Measurements from ENCODE around the gene ADARB2.
"Not testable (repeated sequence)": the region's sequence is repeated elsewhere in the genome, so short reads cannot be mapped to it uniquely, and the experiment has no call there.

Gene ADARB2

DNA sequence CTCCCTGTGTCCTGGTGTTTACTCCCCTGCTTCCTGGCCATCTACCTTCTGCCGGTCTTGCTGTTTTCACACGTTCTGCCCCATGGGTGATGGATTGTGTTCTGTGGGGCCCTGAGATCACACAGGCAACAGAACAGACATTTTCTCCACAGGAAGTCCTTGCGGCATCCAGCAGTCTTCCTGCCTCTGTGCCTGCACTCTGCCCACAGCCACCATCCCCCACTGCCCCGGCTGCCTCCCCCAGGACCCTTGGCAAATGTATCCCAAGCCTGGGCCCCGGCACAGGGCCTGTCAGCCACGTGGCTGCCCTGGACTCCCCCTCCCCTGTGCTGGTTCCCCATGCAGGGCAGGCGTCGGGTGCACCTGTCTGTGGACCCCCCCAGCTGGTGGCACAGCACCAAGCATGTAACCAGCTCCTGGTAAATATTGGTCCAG, 497.0 kb downstream of the ADARB2 start:
- no peak for DNase-seq (ENCODE audit: low read depth, low spot score)

GRCh38 chr10:1233031-1233430, 504.3 kb downstream of the ADARB2 start:
- DNase-seq (ENCODE audit: low read depth, low spot score): no peak

GRCh38 chr10:1232164-1232911, 505.0 kb downstream of the ADARB2 start:
- no peak for DNase-seq (ENCODE audit: low read depth, low spot score)

DNA sequence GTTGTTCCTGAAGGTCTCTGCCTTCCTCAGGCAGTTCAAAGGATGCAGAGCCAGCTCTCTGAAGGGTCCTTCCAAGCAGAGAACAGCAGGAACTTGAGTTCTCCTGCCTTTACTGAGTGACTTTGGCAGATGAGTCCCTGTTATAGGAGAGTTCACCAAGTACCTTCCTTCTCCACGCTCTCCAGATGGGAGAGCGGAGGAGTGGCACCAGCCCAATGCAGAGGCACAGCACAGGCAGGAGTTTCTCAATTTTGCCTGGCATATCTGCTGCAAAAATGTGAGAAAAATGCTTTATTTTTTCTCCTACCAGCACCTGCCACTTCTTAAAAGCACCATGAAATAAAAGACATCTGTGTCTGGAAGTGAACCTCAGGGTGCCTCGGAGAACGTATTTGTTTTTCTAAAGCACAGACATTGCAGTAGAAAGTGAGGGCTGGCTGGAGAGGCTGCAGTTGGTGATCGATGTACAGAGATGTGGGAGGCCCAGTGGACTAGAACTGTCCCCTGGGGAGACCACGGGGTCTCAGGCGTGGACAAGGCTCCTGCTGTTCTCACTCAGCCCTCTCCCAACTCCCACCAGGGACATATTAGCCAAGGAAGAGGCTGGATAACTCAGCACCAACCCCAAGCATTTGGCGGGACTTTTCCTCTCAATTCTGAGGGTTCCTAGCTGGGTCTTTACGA, 506.6 kb downstream of the ADARB2 start:
- DNase-seq (ENCODE audit: low read depth, low spot score): no peak

DNA sequence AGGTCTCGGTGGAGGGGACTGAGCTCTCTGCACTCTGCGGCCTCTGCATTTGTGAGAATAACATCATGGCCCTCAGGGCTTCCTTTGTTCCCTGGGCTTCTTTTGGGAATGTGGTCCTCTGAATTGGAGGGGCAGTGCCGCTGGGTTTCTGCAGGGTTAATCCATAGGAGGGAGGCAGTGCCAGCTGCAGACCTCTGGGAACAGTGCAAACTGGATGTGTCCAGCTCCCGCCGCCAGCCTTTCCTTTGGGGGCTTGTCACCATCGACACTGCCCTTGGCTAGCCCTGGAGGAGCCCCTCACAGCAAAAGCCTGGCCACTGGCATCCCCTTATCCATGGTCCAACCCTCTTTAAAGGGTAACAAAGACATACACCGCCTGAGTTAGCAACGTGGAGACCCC, 507.2 kb downstream of the ADARB2 start:
- no peak for DNase-seq (ENCODE audit: low read depth, low spot score)

- no peak for DNase-seq (ENCODE audit: low read depth, low spot score)
These were observed 507.8 kb downstream of the ADARB2 start for GRCh38 chr10:1229574-1229973.

DNA sequence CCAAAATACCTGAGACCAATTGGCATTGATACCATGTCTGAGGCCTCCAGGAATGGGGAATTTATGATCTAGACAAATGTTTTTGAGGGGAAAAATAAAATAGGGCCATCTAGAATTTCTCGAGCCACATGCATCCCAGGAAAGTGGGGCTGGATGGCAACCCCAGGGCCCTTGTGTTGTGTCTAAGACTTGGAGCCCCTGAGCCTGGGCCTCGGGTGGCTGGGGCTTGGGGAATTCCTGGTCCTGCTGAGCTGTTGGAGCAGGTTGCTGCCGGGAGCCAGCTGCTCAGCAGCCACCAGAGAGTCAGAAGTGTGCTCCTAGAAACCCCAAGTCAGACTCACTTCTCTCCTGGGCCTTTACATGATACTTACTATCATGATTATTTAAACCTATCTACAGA, 508.2 kb downstream of the ADARB2 start:
- no peak for DNase-seq (ENCODE audit: low read depth, low spot score)

- no peak for DNase-seq (ENCODE audit: low read depth, low spot score)
These were observed 508.8 kb downstream of the ADARB2 start for GRCh38 chr10:1228467-1228975.

DNA sequence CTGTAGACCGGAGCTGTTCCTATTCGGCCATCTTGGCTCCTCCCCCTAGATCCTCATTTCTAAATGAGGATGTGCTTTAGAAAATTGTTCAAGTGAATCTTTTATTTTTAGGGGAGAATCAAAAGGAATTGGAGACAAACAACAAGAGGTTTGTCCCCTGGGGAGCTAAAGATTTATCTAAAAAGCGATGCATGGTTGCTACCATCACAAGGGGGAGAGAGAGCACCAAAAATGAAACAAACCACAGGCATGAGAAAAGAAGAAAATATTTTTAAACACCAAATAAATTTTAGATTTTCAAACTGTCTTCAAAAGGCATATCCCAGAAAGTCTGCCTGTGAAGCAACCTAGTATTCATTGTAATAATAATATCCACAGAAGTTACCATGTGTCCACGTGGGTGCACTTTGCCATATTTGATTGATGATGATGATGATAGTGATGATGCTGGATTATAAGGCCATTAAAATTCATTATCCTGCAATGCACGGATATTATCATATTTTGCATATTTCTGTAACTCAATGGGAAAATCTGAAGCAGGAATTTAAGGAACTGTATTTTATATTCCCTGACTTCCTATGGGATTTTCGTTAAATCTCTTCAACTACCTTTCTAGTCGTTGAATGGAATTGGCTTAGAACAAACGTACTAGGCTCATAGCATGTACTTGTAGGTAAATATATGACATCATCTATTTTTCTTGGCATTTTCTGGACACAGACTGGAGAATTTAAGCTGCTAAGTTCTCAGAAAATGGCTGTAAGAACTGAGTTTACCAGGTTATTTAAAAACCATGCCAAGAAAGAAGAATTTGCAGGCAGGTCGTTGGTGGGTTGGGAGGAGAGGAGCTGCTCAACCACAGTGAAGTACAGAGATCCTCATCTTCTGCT, 509.6 kb downstream of the ADARB2 start:
- DNase-seq (ENCODE audit: low read depth, low spot score): no peak

DNA sequence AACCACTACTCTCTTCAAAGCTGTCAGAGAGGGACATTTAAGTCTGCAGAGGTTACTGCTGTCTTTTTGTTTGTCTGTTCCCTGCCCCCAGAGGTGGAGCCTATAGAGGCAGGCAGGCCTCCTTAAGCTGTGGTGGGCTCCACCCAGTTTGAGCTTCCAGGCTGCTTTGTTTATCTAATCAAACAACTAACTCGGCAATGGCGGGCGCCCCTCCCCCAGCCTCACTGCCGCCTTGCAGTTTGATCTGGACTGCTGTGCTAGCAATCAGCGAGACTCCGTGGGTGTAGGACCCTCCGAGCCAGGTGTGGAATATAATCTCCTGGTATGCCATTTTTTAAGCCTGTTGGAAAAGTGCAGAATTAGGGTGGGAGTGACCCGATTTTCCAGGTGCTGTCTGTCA, 510.4 kb downstream of the ADARB2 start:
- DNase-seq (ENCODE audit: low read depth, low spot score): not testable (repeated sequence)

GRCh38 chr10:1219874-1220273, 517.5 kb downstream of the ADARB2 start:
- DNase-seq (ENCODE audit: low read depth, low spot score): not testable (repeated sequence)

GRCh38 chr10:1217661-1218060, 519.7 kb downstream of the ADARB2 start:
- no peak for DNase-seq (ENCODE audit: low read depth, low spot score)

GRCh38 chr10:1217237-1217587, 520.1 kb downstream of the ADARB2 start:
- DNase-seq (ENCODE audit: low read depth, low spot score): no peak

GRCh38 chr10:1216574-1217236, 520.6 kb downstream of the ADARB2 start:
- no peak for DNase-seq (ENCODE audit: low read depth, low spot score)

- no peak for DNase-seq (ENCODE audit: low read depth, low spot score)
These were observed 521.3 kb downstream of the ADARB2 start for GRCh38 chr10:1215862-1216573.

DNA sequence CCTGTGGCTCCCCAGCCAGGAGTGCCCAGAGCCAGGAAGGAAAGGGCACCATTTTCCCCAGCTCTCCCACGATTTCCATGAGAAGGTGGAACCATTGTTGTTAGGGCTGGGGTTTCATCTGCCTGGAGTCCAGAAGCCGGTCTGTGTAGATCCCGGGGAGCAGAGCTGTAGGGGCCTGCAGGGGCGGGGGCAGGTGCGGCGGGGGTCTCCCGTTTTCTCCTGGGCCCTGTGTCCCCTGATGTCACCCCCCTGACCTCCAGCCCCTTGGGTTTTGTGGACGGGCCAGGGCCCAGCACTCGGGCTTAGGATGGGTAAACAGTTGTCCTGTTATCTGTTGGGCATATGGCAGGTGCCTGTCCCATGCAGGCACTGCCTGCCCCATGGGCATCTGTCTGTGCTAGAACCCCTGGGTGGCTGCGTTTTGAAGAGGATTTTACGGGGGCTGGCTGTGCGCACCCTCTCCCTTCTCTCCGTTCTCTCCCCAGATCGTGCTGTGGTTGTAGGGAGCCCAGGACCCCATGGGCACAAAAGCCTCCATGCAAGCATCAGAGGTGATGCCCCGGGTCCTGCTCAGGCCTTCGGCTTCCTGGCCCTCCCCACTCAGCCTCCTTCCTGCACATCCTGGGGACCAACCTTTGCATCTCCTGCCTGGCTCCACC, 522.3 kb downstream of the ADARB2 start:
- DNase-seq (ENCODE audit: low read depth, low spot score): no peak

DNA sequence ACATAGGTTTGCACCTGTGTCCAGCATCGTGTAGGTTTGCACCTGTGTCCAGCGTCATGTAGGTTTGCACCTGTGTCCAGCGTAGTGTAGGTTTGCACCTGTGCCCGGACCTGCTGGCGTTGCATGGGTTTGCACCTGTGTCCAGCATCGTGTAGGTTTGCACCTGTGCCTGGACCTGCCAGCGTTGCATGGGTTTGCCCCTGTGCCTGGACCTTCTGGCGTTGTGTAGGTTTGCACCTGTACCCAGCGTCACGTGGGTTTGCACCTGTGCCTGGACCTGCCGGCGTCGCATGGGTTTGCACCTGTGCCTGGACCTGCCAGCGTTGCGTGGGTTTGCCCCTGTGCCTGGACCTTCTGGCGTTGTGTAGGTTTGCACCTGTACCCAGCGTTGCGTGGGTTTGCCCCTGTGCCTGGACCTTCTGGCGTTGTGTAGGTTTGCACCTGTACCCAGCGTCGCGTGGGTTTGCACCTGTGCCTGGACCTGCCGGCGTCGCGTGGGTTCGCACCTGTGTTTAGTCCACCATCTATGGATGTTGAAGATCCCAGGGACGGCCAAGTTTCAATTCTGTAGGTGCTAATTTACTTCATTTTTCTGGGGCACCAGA, 523.2 kb downstream of the ADARB2 start:
- DNase-seq (ENCODE audit: low read depth, low spot score): no peak

DNA sequence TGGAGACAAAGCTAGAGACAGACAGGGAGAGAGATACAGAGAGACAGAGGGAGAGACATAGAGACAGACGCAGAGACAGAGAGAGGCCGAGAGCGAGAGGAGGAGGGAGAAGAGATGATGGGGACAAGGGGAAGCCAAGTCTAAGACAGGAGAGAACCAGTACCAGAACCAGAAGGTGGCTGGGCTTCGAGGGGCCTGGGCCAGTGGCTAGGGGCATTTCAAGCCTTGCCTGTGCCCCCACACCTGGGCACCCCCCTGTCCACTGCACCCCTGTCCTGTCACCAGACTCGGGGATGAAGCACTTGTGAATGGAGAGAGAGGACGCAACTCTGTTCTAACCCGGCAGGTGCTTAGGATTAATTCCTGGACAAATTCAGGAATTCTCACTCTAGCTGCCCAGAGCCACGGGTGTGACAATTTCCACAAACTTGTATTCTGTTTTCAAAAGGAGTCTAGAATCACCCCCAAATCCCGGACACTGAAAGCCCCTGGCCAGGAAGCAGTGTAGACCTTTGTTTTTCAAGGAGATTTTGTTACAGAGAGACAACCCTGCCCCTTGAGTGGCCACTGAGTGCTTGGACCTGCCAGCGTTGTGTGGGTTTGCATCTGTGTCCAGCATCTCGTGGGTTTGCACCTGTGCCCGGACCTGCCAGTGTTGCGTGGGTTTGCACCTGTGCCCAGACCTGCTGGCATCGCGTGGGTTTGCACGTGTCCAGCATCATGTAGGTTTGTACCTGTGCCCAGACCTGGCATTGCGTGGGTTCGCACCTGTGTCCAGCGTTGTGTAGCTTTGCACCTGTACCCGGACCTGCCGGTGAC, 523.9 kb downstream of the ADARB2 start:
- no peak for DNase-seq (ENCODE audit: low read depth, low spot score)

DNA sequence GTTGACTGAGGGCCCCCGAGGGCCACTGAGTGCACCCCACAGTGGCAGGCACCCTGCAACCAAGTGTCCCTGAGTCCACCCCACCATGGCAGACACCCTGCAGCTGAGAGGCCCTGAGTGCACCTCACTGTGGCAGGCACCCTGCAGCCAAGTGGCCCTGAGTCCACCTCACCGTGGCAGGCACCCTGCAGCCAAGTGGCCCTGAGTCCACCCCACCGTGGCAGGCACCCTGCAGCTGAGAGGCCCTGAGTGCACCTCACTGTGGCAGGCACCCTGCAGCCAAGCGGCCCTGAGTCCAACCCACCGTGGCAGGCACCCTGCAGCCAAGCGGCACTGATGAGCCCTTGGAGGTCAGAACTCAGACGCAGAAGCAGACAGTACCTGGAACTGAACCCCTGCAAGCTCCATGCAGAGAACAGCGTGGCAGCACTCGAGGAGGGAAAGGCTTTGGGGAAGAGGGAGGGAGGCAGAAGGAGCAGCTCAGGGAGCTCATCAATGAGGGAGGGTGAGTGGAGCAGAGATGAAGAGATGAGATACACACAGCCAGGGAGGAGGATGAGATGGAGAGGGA, 524.7 kb downstream of the ADARB2 start:
- DNase-seq (ENCODE audit: low read depth, low spot score): no peak
